ENCODE measurements around the gene ART1. TPM values are rescaled to one million over a fixed set of nuclear protein-coding genes. Genes with fewer than 3 reads are reported as not detected.

The ART1 gene
- total RNA-seq, 1 experiment from 2014 or later: not detected

DNA sequence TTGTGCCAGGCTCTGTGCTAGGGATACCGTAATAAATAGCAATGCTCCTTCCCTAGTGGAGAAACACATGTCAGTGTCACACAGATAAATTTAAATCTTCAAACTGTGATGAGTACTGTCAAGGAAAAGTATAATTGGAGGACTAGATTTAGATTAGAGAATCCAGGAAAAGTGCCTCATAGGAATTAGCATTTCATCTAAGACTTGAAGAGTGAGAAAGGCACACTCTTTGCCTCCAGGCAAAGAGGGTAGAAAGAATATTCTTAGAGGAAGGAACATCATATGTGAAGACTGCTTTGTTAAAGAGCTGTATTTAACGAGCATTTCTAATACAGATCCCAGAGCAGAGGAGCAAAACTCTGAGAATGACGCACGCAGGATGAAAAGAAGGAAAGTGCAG, 34.1 kb upstream of the ART1 start:
- H3F3A ChIP-seq (ENCODE audit: low read length, unreplicated experiment): no peaks in the 10 kb centered on the region
- no peak overlapping the region for H2AFZ ChIP-seq (ENCODE audit: low read length)
- no peak overlapping the region for H3K9ac ChIP-seq (ENCODE audit: low read length)
- no peak overlapping the region for H3K4me3 ChIP-seq (ENCODE audit: low read length)
- no peaks in the 10 kb centered on the region for H3K36me3 ChIP-seq (ENCODE audit: low read depth, low read length)
- no peaks in the 10 kb centered on the region for H3K9me2 ChIP-seq (replicated peaks; ENCODE audit: low read length)
- H3K4me1 ChIP-seq (ENCODE audit: insufficient read depth, low read length): peaks cover 2% of the 10 kb centered on the region; the same call in 1 of the 2 replicates
- CTCF ChIA-PET: no interaction called here
- H3K27me3 ChIP-seq (ENCODE audit: low read length): no peaks in the 10 kb centered on the region
- ATAC-seq: no peak
- no peak overlapping the region for H3K4me2 ChIP-seq (ENCODE audit: low read length)
- no peaks in the 10 kb centered on the region for H3K79me2 ChIP-seq (ENCODE audit: low read length)
- intact Hi-C loops (cut with micrococcal nuclease): no loop called here
- BruUV-seq (replicated peaks): no TSS peak
- no peak for DNase-seq
- no peaks in the 10 kb centered on the region for H3K9me3 ChIP-seq (ENCODE audit: low read length)
- POLR2A ChIA-PET (ENCODE audit: unreplicated experiment): no interaction called here
- H4K20me1 ChIP-seq (ENCODE audit: low read length): no peaks in the 10 kb centered on the region
- TF ChIP-seq, protein P1, sequence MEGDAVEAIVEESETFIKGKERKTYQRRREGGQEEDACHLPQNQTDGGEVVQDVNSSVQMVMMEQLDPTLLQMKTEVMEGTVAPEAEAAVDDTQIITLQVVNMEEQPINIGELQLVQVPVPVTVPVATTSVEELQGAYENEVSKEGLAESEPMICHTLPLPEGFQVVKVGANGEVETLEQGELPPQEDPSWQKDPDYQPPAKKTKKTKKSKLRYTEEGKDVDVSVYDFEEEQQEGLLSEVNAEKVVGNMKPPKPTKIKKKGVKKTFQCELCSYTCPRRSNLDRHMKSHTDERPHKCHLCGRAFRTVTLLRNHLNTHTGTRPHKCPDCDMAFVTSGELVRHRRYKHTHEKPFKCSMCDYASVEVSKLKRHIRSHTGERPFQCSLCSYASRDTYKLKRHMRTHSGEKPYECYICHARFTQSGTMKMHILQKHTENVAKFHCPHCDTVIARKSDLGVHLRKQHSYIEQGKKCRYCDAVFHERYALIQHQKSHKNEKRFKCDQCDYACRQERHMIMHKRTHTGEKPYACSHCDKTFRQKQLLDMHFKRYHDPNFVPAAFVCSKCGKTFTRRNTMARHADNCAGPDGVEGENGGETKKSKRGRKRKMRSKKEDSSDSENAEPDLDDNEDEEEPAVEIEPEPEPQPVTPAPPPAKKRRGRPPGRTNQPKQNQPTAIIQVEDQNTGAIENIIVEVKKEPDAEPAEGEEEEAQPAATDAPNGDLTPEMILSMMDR (conservative IDR thresholded peaks at IDR 0.05; ENCODE audit: low read depth, low read length): no peak
- no peak for TF ChIP-seq EZH2phosphoT487 (IDR thresholded peaks at IDR 0.05; ENCODE audit: borderline replicate concordance, low read length)
- TF ChIP-seq EZH2 (IDR thresholded peaks at IDR 0.05; ENCODE audit: low read length, unreplicated experiment): no peak
- no peak overlapping the region for H3K27ac ChIP-seq (ENCODE audit: low read length)

DNA sequence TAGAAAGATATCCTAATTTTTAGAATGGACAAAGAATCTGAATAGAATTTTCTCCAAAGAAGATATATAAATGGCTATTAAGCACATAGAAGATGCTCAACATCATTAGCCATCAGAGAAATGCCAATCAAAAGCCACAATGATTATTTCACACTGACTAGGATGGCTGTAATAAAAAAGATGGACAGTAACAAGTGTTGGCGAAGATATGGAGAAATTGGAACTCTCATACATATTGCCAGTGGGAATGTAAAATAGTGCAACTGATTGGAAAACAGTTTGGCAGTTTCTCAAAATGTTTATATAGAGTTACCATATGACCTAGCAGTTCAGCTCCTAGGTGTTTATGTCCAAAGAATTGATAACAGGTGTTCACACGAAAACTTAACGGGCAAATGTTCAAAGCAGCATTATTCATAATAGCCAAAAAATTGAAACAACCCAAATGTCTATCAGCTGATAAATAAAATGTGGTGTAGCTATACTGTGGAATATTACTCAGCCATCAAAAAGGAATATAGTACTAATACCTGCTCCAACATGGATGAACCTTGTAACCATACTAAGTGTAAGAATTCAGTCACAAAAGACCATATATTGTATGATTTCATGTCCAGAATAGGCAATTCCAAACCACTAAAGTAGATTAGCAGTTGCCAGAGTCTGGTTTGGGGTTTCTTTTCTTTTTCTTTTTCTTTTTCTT, 32.8 kb upstream of the ART1 start:
- Histone ChIP-seq H3K36me3 (ENCODE audit: low read depth, low read length) (no peaks in the 10 kb centered on the region), H2AFZ (ENCODE audit: low read length) (no peak overlapping the region), H4K20me1 (ENCODE audit: low read length) (no peaks in the 10 kb centered on the region), H3K4me3 (ENCODE audit: low read length) (no peak overlapping the region), H3K9me3 (ENCODE audit: low read length) (no peaks in the 10 kb centered on the region), H3K9me2 (replicated peaks; ENCODE audit: low read length) (no peaks in the 10 kb centered on the region), H3K4me1 (ENCODE audit: insufficient read depth, low read length) (no peaks in the 10 kb centered on the region), H3K79me2 (ENCODE audit: low read length) (no peaks in the 10 kb centered on the region), H3K9ac (ENCODE audit: low read length) (no peak overlapping the region), H3K27ac (ENCODE audit: low read length) (no peak overlapping the region), H3K27me3 (ENCODE audit: low read length) (no peaks in the 10 kb centered on the region), H3K4me2 (ENCODE audit: low read length) (no peak overlapping the region), H3F3A (ENCODE audit: low read length, unreplicated experiment) (no peaks in the 10 kb centered on the region)
- intact Hi-C loops (cut with micrococcal nuclease): no loop called here
- BruUV-seq (replicated peaks): no TSS peak
- TF ChIP-seq, protein P1 (conservative IDR thresholded peaks at IDR 0.05; ENCODE audit: low read depth, low read length): no peak
- TF ChIP-seq EZH2phosphoT487 (IDR thresholded peaks at IDR 0.05; ENCODE audit: borderline replicate concordance, low read length) (no peak), EZH2 (IDR thresholded peaks at IDR 0.05; ENCODE audit: low read length, unreplicated experiment) (no peak)
- ChIA-PET POLR2A (ENCODE audit: unreplicated experiment) (no interaction called here), CTCF (no interaction called here)
- no peak for ATAC-seq
- DNase-seq: no peak

DNA sequence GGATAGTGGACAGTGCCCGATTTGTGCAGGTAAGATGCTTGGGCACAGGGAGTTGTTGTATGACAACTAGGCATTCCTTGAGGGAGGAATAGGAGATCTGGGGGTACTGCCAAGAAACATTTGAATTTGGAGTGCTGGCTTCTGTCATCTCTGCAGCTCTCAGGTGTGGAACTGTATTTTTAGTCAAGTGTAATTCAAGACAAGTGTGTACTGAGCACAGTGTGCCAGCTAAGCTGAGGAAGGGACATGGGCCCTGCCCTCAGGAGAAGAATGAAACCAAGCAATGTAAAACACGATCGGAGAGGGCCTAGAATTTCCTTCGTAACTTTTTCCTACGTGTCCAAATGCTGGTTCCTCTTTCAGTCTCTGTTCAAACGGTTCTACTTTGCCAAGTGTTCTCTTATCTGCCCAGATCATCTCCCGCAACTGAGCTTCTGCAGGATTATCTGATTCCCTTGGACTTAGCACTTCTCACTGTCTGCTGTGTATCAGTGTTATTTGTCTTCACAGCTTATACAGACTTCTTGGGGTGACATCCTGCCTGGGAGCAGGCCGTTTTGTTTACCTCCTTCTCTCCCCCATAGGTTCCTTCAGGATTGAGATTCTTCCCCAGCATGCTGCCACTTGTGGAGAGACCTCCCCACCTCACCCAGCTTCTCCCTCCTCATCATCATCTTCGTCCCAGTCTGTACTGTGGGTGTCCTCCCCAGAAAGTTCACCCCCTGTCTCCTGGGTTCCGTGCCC, 30.8 kb upstream of the ART1 start:
- BruUV-seq (replicated peaks): no TSS peak
- Histone ChIP-seq H3K4me1 (ENCODE audit: insufficient read depth, low read length) (no peaks in the 10 kb centered on the region), H3F3A (ENCODE audit: low read length, unreplicated experiment) (no peaks in the 10 kb centered on the region), H3K4me2 (ENCODE audit: low read length) (no peak overlapping the region), H3K9me2 (replicated peaks; ENCODE audit: low read length) (no peaks in the 10 kb centered on the region), H4K20me1 (ENCODE audit: low read length) (no peaks in the 10 kb centered on the region), H3K79me2 (ENCODE audit: low read length) (no peaks in the 10 kb centered on the region), H3K9me3 (ENCODE audit: low read length) (no peaks in the 10 kb centered on the region), H3K36me3 (ENCODE audit: low read depth, low read length) (no peaks in the 10 kb centered on the region), H2AFZ (ENCODE audit: low read length) (no peak overlapping the region), H3K27me3 (ENCODE audit: low read length) (no peaks in the 10 kb centered on the region), H3K9ac (ENCODE audit: low read length) (no peak overlapping the region), H3K4me3 (ENCODE audit: low read length) (no peak overlapping the region), H3K27ac (ENCODE audit: low read length) (no peak overlapping the region)
- intact Hi-C loops (cut with micrococcal nuclease): no loop called here
- DNase-seq: no peak
- TF ChIP-seq EZH2 (IDR thresholded peaks at IDR 0.05; ENCODE audit: low read length, unreplicated experiment): no peak
- no peak for TF ChIP-seq EZH2phosphoT487 (IDR thresholded peaks at IDR 0.05; ENCODE audit: borderline replicate concordance, low read length)
- TF ChIP-seq, protein P1 (conservative IDR thresholded peaks at IDR 0.05; ENCODE audit: low read depth, low read length): no peak
- POLR2A ChIA-PET (ENCODE audit: unreplicated experiment): no interaction called here
- no peak for ATAC-seq
- CTCF ChIA-PET: no interaction called here

All from PC-3 (cell line).